Keratinocyte (primary cell): Measurements from ENCODE around the gene MKX. TPM values are rescaled to one million over a fixed set of nuclear protein-coding genes. Genes with fewer than 3 reads are reported as not detected.

ENCODE experiments used
- DNase-seq: peaks from one replicate; pipeline ENCODE4 v3.0.0-alpha.2; 2011; ENCODE audit warnings: low read depth, missing footprints, low spot score
- FAIRE-seq: peaks from 2 replicates; lab custom pipeline; 2011; peaks lifted over from hg19 to GRCh38; lab: Jason Lieb, UNC
- H2AFZ ChIP-seq: 2 replicates; pipeline ENCODE4 v1.6.0; 2012; ENCODE audit warnings: low read length, control low read depth, inconsistent platforms; ENCODE audit not compliant: control insufficient read depth
- H3K27ac ChIP-seq: 2 replicates; pipeline ENCODE4 v1.5.1; 2011; ENCODE audit warnings: low read length; ENCODE audit not compliant: control insufficient read depth, insufficient read depth
- H3K27me3 ChIP-seq: 3 replicates; pipeline ENCODE4 v1.6.0; 2011; ENCODE audit warnings: low read length; ENCODE audit not compliant: control insufficient read depth, insufficient read depth; ENCODE audit errors: extremely low read depth
- H3K36me3 ChIP-seq, 2 experiments: 2 replicates in 1 of 2; 3 replicates in 1 of 2; pipeline ENCODE4 v1.5.1; 2011; ENCODE audit warnings: low read length in 2 of 2, mild to moderate bottlenecking in 1 of 2; ENCODE audit not compliant: control insufficient read depth in 2 of 2, insufficient read depth in 2 of 2; ENCODE audit errors: extremely low read depth in 1 of 2
- H3K4me1 ChIP-seq: 3 replicates; pipeline ENCODE4 v1.5.1; 2011; ENCODE audit warnings: low read length; ENCODE audit not compliant: control insufficient read depth, insufficient read depth; ENCODE audit errors: extremely low read depth
- H3K4me2 ChIP-seq: 3 replicates; pipeline ENCODE4 v1.6.0; 2011; ENCODE audit warnings: low read depth, low read length; ENCODE audit not compliant: control insufficient read depth, insufficient read depth; ENCODE audit errors: extremely low read depth
- H3K4me3 ChIP-seq, 3 experiments: fragments of 200-600 bp in 1 of 3; sonication (generic) in 1 of 3; 2 replicates in 2 of 3; 3 replicates in 1 of 3; pipeline ENCODE4 v1.5.1; 2011 to 2016; ENCODE audit warnings: low read length in 3 of 3, mild to moderate bottlenecking in 3 of 3, control low read depth in 2 of 3, inconsistent platforms in 1 of 3, low read depth in 1 of 3, mixed read lengths in 1 of 3, mixed run types in 1 of 3, moderate library complexity in 1 of 3; ENCODE audit not compliant: control insufficient read depth in 2 of 3, insufficient read depth in 2 of 3; ENCODE audit errors: extremely low read depth in 1 of 3
- H3K79me2 ChIP-seq: 2 replicates; pipeline ENCODE4 v1.6.0; 2012; ENCODE audit warnings: low read length; ENCODE audit not compliant: control insufficient read depth, insufficient read depth
- H3K9ac ChIP-seq: 3 replicates; pipeline ENCODE4 v1.6.0; 2011; ENCODE audit warnings: low read length; ENCODE audit not compliant: control insufficient read depth, insufficient read depth; ENCODE audit errors: extremely low read depth
- H3K9me1 ChIP-seq: 3 replicates; pipeline ENCODE4 v1.6.0; 2011; ENCODE audit warnings: low read length; ENCODE audit not compliant: control insufficient read depth, insufficient read depth; ENCODE audit errors: extremely low read depth
- H3K9me3 ChIP-seq: 2 replicates; pipeline ENCODE4 v1.5.1; 2012; ENCODE audit warnings: low read depth, low read length; ENCODE audit not compliant: control insufficient read depth
- H4K20me1 ChIP-seq: 3 replicates; pipeline ENCODE4 v1.6.0; 2011; ENCODE audit warnings: low read length; ENCODE audit not compliant: control insufficient read depth, insufficient read depth; ENCODE audit errors: extremely low read depth
- CTCF ChIP-seq, 3 experiments: IDR thresholded peaks in 1 of 3; conservative IDR thresholded peaks in 1 of 3; optimal IDR thresholded peaks in 1 of 3; 2 replicates in 2 of 3; 3 replicates in 1 of 3; pipeline versions ENCODE3 to v1.5.1; 2011; ENCODE audit warnings: low read length in 3 of 3, mild to moderate bottlenecking in 3 of 3, moderate library complexity in 2 of 3, control low read depth in 1 of 3, inconsistent platforms in 1 of 3; ENCODE audit not compliant: insufficient read depth in 2 of 3; ENCODE audit errors: extremely low read depth in 1 of 3
- EZH2 ChIP-seq: IDR thresholded peaks from one replicate; pipeline ENCODE4 v1.6.1; 2012; ENCODE audit warnings: inconsistent platforms, mild to moderate bottlenecking, low read length, moderate library complexity
- dilution Hi-C: fragments of 300-500 bp; cut with MboI; formaldehyde crosslinking; loops from one replicate; pipeline ENCODE4 v1.7.0; 2020; ENCODE audit warnings: low sequenced_read_pairs; ENCODE audit not compliant: extremely low pct_ligation_motif_present
- polyA plus RNA-seq, 5 experiments: library from polyadenylated mRNA; depleted of rRNA in 3 of 5; stranded (reverse) in 3 of 5; stranded (forward) in 1 of 5; unstranded in 1 of 5; fragments of >200 nt; gene quantifications; 1 replicate in 1 of 5; 2 replicates in 3 of 5; 3 replicates in 1 of 5; pipeline versions ENCODE4 v1.2.1 to v1.2.3, GENCODE V29; 2011 to 2012; ENCODE audit warnings: missing spikeins in 2 of 5, low read depth in 1 of 5, low replicate concordance in 1 of 5

Gene MKX
- polyA plus RNA-seq, 1 donor (not counting 4 experiments of a cell fraction or from before 2014, with no cell fraction given): 0.04 TPM

DNA sequence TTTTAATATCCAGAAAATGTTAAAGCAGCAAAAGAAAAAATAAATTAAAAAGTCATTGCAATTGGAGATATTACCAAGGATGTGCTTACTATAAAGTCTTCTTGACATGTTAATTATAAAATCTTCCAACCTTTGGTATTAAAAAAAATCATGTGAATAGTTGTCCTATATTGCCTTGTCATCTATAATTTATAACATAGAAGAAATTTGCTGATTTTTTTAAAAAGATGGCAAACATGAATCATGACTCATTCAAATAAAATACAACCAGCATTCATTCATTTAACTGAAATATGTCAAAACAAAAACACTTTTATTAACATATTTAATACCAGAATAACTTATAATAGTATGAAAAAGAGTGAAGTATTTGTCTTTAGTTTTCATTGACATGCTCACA is 72.6 kb downstream of the MKX start:
- no peaks in the 10 kb centered on the region for H3K79me2 ChIP-seq
- H3K36me3 ChIP-seq: no peaks in the 10 kb centered on the region
- H3K9me1 ChIP-seq: no peaks in the 10 kb centered on the region
- H3K9me3 ChIP-seq: no peaks in the 10 kb centered on the region
- H3K4me2 ChIP-seq: no peak overlapping the region
- H3K27me3 ChIP-seq: no peaks in the 10 kb centered on the region
- H3K9ac ChIP-seq: no peak overlapping the region
- no peaks in the 10 kb centered on the region for H4K20me1 ChIP-seq
- dilution Hi-C loops: no loop called here
- no peak for TF ChIP-seq CTCF (optimal IDR thresholded peaks at IDR 0.05 in 1 of 3, IDR thresholded peaks at IDR 0.05 in 1 of 3, conservative IDR thresholded peaks at IDR 0.05 in 1 of 3; ENCODE audit: extremely low read depth in 1 of 3, insufficient read depth in 2 of 3, low read length in 3 of 3)
- no peak overlapping the region for H3K4me3 ChIP-seq
- H3K4me1 ChIP-seq: no peaks in the 10 kb centered on the region
- DNase-seq (no peak), FAIRE-seq (no peak)
- H3K27ac ChIP-seq: no peak overlapping the region
- H2AFZ ChIP-seq: no peak overlapping the region

- H3K4me2 ChIP-seq: no peak overlapping the region
- TF ChIP-seq EZH2 (no peak), CTCF (optimal IDR thresholded peaks at IDR 0.05 in 1 of 3, IDR thresholded peaks at IDR 0.05 in 1 of 3, conservative IDR thresholded peaks at IDR 0.05 in 1 of 3; ENCODE audit: extremely low read depth in 1 of 3, insufficient read depth in 2 of 3, low read length in 3 of 3) (no peak)
- H3K4me3 ChIP-seq: no peak overlapping the region
- no peaks in the 10 kb centered on the region for H3K36me3 ChIP-seq
- no peaks in the 10 kb centered on the region for H3K79me2 ChIP-seq
- no peaks in the 10 kb centered on the region for H4K20me1 ChIP-seq
- dilution Hi-C loops: no loop called here
- FAIRE-seq (no peak), DNase-seq (no peak)
- no peak overlapping the region for H3K9ac ChIP-seq
- H3K4me1 ChIP-seq: no peaks in the 10 kb centered on the region
- H2AFZ ChIP-seq: no peak overlapping the region
- H3K27me3 ChIP-seq: no peaks in the 10 kb centered on the region
- no peaks in the 10 kb centered on the region for H3K9me1 ChIP-seq
- H3K27ac ChIP-seq: no peak overlapping the region
- no peaks in the 10 kb centered on the region for H3K9me3 ChIP-seq
Observed at GRCh38 chr10:27671821-27672220, 73.8 kb downstream of the MKX start.
